Measurements from ENCODE around the gene SHH.

DNA sequence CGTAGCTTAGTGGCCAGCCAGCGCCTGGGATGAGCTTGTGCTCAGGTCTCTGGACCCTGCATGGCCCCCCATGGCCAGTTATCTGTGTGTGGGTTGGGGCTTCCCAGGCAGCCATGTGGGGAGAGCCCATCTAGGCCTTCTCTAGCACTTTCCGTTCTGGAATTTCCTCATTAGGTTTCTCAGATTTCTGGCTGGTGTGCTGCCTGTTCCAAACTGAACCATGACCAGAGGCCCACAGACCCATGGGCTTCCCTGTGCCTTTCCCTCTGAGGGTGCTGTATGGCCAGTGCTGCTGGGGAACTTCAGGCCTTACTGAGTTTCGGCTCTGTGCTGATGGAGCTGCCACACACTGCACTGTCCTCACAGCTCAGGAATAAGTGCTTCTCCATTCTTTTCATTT lies 50.2 kb downstream of the SHH start:
- TF ChIP-seq POLR2A (IDR thresholded peaks at IDR 0.05): no peak
- TF ChIP-seq, protein P1, sequence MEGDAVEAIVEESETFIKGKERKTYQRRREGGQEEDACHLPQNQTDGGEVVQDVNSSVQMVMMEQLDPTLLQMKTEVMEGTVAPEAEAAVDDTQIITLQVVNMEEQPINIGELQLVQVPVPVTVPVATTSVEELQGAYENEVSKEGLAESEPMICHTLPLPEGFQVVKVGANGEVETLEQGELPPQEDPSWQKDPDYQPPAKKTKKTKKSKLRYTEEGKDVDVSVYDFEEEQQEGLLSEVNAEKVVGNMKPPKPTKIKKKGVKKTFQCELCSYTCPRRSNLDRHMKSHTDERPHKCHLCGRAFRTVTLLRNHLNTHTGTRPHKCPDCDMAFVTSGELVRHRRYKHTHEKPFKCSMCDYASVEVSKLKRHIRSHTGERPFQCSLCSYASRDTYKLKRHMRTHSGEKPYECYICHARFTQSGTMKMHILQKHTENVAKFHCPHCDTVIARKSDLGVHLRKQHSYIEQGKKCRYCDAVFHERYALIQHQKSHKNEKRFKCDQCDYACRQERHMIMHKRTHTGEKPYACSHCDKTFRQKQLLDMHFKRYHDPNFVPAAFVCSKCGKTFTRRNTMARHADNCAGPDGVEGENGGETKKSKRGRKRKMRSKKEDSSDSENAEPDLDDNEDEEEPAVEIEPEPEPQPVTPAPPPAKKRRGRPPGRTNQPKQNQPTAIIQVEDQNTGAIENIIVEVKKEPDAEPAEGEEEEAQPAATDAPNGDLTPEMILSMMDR (IDR thresholded peaks at IDR 0.05): no peak
